Ovary (tissue), 9 donors: ENCODE results near the gene ENOPH1. TPM values are rescaled to one million over a fixed set of nuclear protein-coding genes. Genes with fewer than 3 reads are reported as not detected.

ENCODE experiments used
- DNase-seq, 5 donors: peaks; one replicate each; pipeline ENCODE4 v3.0.0-alpha.2; 2019 to 2020
- H3K27ac ChIP-seq, 2 donors: fragments of 200-600 bp; one replicate each; pipeline versions ENCODE4 v1.5.1 to v1.8.0; 2019 to 2022
- H3K27me3 ChIP-seq: fragments of 200-600 bp; one replicate; pipeline ENCODE4 v1.8.0; 2022
- H3K36me3 ChIP-seq: fragments of 200-600 bp; sonication (generic); one replicate; pipeline ENCODE4 v1.5.1; 2019
- H3K4me1 ChIP-seq: one replicate; pipeline ENCODE4 v1.8.1; 2013; ENCODE audit warnings: mild to moderate bottlenecking, moderate library complexity; ENCODE audit not compliant: insufficient read depth
- H3K4me3 ChIP-seq: fragments of 200-600 bp; sonication (generic); one replicate; pipeline ENCODE4 v1.5.1; 2017
- H3K9me3 ChIP-seq, 2 donors: fragments of 200-600 bp in 1 of 2; sonication (generic) in 1 of 2; one replicate each; pipeline versions ENCODE4 v1.5.1 to v1.8.1; 2013 to 2019; ENCODE audit warnings: mild to moderate bottlenecking in 1 of 2, moderate library complexity in 1 of 2
- CTCF ChIP-seq, 3 donors: fragments of 450-650 bp in 2 of 3; fragments of 200-600 bp in 1 of 3; IDR thresholded peaks; one replicate each; pipeline versions ENCODE4 v1.5.1 to v1.8.0; 2016 to 2022; ENCODE audit warnings: antibody characterized with exemption in 3 of 3, mild to moderate bottlenecking in 1 of 3
- EP300 ChIP-seq: sonication (generic); formaldehyde crosslinking; IDR thresholded peaks from one replicate; pipeline ENCODE4 v1.6.1; 2017; ENCODE audit warnings: antibody characterized with exemption
- POLR2A ChIP-seq: fragments of 450-650 bp; IDR thresholded peaks from one replicate; pipeline ENCODE4 v1.6.1; 2017; ENCODE audit warnings: antibody characterized with exemption, mild to moderate bottlenecking, moderate library complexity
- WGBS, 3 donors: extraction: QIAGEN DNeasy Blood & Tissue Kit in 1 of 3; methylation state at CpG; one replicate each; pipeline versions ENCODE4 v1.1.5 to v1.1.7; 2013 to 2017; 5-methylcytosine and 5-hydroxymethylcytosine counted together
- intact Hi-C, 4 donors: fragments of 100-400 bp; cut with DNase I; formaldehyde crosslinking; loops; one replicate each; pipeline versions ENCODE4 v1.11.0 to v1.15.1; 2022 to 2023
- polyA plus RNA-seq, 2 donors: library from polyadenylated mRNA; stranded (reverse); fragments of 200-250 nt in 1 of 2; fragments of 350-450 nt in 1 of 2; fragmentation: Illumina TruSeq in 1 of 2; extraction: RNeasy Lipid Tissue Mini Kit (QIAGEN cat#74804) in 1 of 2; gene quantifications; one replicate each; pipeline ENCODE4 v1.2.3, GENCODE V29; 2013 to 2014
- total RNA-seq, 7 donors: library from RNA; depleted of rRNA in 2 of 7; stranded (reverse); fragments of >200 nt in 2 of 7; fragmentation: NEBNext Ultra II Directional in 3 of 7; extraction: Animal tissue kit (Norgen Biotek cat#: 25700) in 3 of 7; gene quantifications; one replicate each; pipeline versions ENCODE4 v1.1.0 to v1.2.4, GENCODE V29; 2016 to 2023
- donor health status: DM: no; HTN: no; CAD: no; lungs with moderate emphysema.
- donor health status: DM: no; HTN: no; CAD: no.
- donor health status: Bipolar disorder and iron deficiency.
- donor health status: DM: yes; HTN: yes; CAD: no.
- donor health status: DM: no; HTN: no; CAD: no.
- donor health status: DM: yes; HTN: yes; CAD: no.

ENOPH1 gene
- total and polyA plus RNA-seq, 9 donors = 16.1 to 34.2 (median 24.1) TPM

DNA sequence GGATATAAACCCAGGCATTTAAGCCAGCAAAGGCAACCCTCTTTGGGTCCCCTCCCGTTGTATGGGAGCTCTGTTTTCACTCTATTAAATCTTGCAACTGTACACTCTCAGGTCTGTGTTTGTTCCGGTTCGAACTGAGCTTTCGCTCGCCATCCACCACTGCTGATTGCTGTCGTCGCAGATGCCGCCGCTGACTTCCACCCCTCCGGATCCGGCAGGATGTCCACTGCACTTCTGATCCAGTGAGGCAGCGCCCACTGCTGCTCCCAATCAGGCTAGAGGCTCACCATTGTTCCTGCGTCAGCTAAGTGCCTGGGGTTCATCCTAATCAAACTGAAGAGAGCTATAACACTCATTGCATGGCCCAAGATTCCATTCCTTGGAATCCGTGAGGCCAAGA lies 49.2 kb downstream of the ENOPH1 start:
- Histone ChIP-seq H3K4me3 (no peak overlapping the region), H3K9me3 (no peaks in the 10 kb centered on the region), H3K36me3 (no peaks in the 10 kb centered on the region), H3K27me3 (no peaks in the 10 kb centered on the region), H3K4me1 (no peaks in the 10 kb centered on the region), H3K27ac (no peak overlapping the region)
- intact Hi-C loops = no loop called here
- 95 to 96% (median 96%) methylated on average over 14 of the region's 14 CpGs for WGBS, 3 donors
- TF ChIP-seq POLR2A (no peak), CTCF (IDR thresholded peaks at IDR 0.05) (no peak), EP300 (no peak)
- no peak for DNase-seq

DNA sequence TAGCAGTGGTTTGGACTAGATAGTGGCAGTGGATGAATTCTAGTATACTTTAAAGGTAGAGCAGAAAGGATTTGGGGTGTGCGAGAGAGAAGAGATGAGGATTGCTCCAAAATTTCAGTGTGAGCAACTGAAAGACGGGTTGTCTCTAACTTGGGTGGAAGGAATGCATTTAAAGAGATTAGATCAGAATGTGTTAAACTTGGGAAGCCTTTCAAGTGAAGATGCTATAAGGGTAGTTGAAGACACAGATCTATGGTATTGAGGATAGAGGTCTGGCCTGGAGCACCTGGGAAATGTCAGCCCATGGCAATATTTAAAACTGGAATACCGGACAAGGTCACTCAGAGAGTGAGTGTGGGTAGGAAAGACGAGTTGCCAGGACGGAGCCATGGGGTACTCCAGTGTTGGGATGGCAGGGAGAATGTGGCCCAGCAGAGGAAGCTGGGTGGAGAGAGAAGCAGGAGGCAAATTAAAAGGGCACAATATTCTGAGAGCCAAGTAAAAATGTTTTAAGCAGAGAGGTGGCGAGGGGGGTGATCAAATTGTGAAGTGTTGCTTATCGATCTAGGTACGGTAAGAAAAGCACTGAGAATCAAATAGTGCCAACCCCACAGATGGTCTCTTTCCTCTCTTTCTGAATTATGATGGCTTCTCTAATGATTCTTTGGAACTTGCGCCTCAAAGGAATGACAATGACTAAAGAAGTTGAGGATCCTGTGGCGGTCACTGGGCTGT lies 50.5 kb downstream of the ENOPH1 start:
- no peaks in the 10 kb centered on the region for H3K27me3 ChIP-seq
- WGBS, 3 donors = 89 to 96% (median 94%) methylated on average over 10 of the region's 10 CpGs
- intact Hi-C loops = no loop called here
- no peaks in the 10 kb centered on the region for H3K9me3 ChIP-seq
- H3K36me3 ChIP-seq = no peaks in the 10 kb centered on the region
- no peak for TF ChIP-seq POLR2A
- no peak for TF ChIP-seq CTCF (IDR thresholded peaks at IDR 0.05)
- no peak for TF ChIP-seq EP300
- H3K4me3 ChIP-seq = no peak overlapping the region
- no peak overlapping the region for H3K27ac ChIP-seq
- DNase-seq = no peak
- H3K4me1 ChIP-seq = no peaks in the 10 kb centered on the region

GRCh38 chr4:82481506-82481840 lies 51.1 kb downstream of the ENOPH1 start:
- Histone ChIP-seq H3K27me3 (no peaks in the 10 kb centered on the region), H3K27ac (no peak overlapping the region), H3K4me3 (no peak overlapping the region), H3K9me3 (no peaks in the 10 kb centered on the region), H3K36me3 (no peaks in the 10 kb centered on the region), H3K4me1 (no peaks in the 10 kb centered on the region)
- intact Hi-C loops = no loop called here
- no peak for DNase-seq
- 81 to 88% (median 87%) methylated on average over 6 of the region's 6 CpGs for WGBS, 3 donors
- TF ChIP-seq CTCF (IDR thresholded peaks at IDR 0.05) = no peak
- no peak for TF ChIP-seq EP300
- TF ChIP-seq POLR2A = no peak

DNA sequence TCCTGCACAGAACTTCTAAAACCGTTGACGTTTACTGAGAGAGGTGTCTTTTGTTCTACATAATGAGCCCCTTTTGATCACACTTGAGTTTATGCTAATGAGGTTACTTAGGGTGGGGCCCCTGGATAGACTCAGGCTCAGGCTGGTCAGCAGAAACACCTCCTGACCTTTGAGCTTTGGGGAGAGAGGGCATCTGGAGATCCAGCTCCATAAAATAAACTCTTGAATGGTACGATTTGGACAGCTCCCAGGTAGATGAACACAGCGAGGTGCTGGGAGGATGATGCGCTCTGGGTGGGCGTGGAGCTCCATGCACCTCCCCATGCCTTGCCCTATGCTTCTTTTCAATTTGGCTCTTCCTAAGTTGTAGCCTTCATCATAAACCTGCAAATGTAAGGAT lies 52.0 kb downstream of the ENOPH1 start:
- Histone ChIP-seq H3K36me3 (no peaks in the 10 kb centered on the region), H3K27me3 (no peaks in the 10 kb centered on the region), H3K9me3 (no peaks in the 10 kb centered on the region), H3K27ac (no peak overlapping the region), H3K4me1 (no peaks in the 10 kb centered on the region), H3K4me3 (no peak overlapping the region)
- no peak for TF ChIP-seq POLR2A
- no peak for TF ChIP-seq CTCF (IDR thresholded peaks at IDR 0.05)
- no peak for TF ChIP-seq EP300
- DNase-seq = no peak
- WGBS, 3 donors = 83 to 91% (median 86%) methylated on average over 6 of the region's 6 CpGs
- intact Hi-C loops = no loop called here
